Progenitor cell of endocrine pancreas (in vitro differentiated cells): ENCODE data around the gene GRIN2B. TPM values are rescaled to one million over a fixed set of nuclear protein-coding genes. Genes with fewer than 3 reads are reported as not detected.
A peak's percentile ranks its signal among the peaks of the same experiment; 100 is the strongest.

Experiments used
- DNase-seq: peaks from one replicate; pipeline ENCODE4 v3.0.0; 2021; ENCODE audit warnings: low spot score; ENCODE audit not compliant: unreplicated experiment
- H3K27ac Mint-ChIP-seq: 2 replicates; pipeline ENCODE4 v1.8.0; 2021; ENCODE audit warnings: mild to moderate bottlenecking, moderate library complexity, mixed read lengths
- H3K27me3 Mint-ChIP-seq: 2 replicates; pipeline ENCODE4 v1.8.0; 2021; ENCODE audit warnings: mixed read lengths
- H3K36me3 Mint-ChIP-seq: 2 replicates; pipeline ENCODE4 v1.8.0; 2022; ENCODE audit warnings: mixed read lengths; ENCODE audit not compliant: insufficient read depth
- H3K4me1 Mint-ChIP-seq: 2 replicates; pipeline ENCODE4 v1.8.0; 2021; ENCODE audit warnings: low read depth, mixed read lengths
- H3K4me3 Mint-ChIP-seq: 2 replicates; pipeline ENCODE4 v1.8.0; 2021; ENCODE audit warnings: low read depth, mild to moderate bottlenecking, moderate library complexity, mixed read lengths
- H3K9me3 Mint-ChIP-seq: 2 replicates; pipeline ENCODE4 v1.8.0; 2021; ENCODE audit warnings: low read depth, mixed read lengths
- total RNA-seq: library from RNA; stranded (reverse); gene quantifications from 2 replicates; pipeline ENCODE4 v1.2.1, GENCODE V29; 2021
- TF ChIP-seq, protein P1 (sequence below): fragments of 200-600 bp; sonication (generic); IDR thresholded peaks from one replicate; pipeline ENCODE4 v1.5.0; 2021; ENCODE audit warnings: antibody characterized with exemption, mild to moderate bottlenecking; ENCODE audit not compliant: unreplicated experiment

Gene GRIN2B
- total RNA-seq, 1 donor from 2014 or later: not detected

- peaks cover 9% of the 10 kb centered on the region for H3K4me1 Mint-ChIP-seq
- TF ChIP-seq, protein P1, sequence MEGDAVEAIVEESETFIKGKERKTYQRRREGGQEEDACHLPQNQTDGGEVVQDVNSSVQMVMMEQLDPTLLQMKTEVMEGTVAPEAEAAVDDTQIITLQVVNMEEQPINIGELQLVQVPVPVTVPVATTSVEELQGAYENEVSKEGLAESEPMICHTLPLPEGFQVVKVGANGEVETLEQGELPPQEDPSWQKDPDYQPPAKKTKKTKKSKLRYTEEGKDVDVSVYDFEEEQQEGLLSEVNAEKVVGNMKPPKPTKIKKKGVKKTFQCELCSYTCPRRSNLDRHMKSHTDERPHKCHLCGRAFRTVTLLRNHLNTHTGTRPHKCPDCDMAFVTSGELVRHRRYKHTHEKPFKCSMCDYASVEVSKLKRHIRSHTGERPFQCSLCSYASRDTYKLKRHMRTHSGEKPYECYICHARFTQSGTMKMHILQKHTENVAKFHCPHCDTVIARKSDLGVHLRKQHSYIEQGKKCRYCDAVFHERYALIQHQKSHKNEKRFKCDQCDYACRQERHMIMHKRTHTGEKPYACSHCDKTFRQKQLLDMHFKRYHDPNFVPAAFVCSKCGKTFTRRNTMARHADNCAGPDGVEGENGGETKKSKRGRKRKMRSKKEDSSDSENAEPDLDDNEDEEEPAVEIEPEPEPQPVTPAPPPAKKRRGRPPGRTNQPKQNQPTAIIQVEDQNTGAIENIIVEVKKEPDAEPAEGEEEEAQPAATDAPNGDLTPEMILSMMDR: no peak
- H3K27ac Mint-ChIP-seq: no peak overlapping the region
- H3K4me3 Mint-ChIP-seq: no peak overlapping the region
- H3K9me3 Mint-ChIP-seq: peaks cover 42% of the 10 kb centered on the region
- H3K27me3 Mint-ChIP-seq: no peaks in the 10 kb centered on the region
- no peaks in the 10 kb centered on the region for H3K36me3 Mint-ChIP-seq
- DNase-seq: no peak
These were observed 26.2 kb upstream of the GRIN2B start for GRCh38 chr12:14007639-14008038.

DNA sequence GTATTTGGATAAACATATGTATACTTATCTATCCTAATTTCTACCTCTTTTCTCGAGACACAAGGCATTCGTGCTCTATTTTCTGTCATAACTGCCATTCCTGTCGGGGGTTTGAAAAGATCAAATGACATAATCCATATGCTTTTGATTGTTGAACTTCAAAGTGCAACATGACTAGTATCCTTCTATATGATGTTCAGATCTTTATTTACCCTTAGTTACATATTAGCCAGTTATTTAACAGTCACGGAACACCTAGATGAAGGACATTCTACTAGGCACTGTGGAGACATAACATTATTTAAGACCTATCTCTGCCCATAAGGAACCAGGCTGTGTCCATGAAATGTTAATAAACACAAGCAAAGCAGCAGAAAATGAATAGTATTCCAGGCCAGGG is 11.2 kb upstream of the GRIN2B start:
- no peak overlapping the region for H3K4me3 Mint-ChIP-seq
- DNase-seq: no peak
- H3K36me3 Mint-ChIP-seq: no peaks in the 10 kb centered on the region
- no peaks in the 10 kb centered on the region for H3K9me3 Mint-ChIP-seq
- no peaks in the 10 kb centered on the region for H3K4me1 Mint-ChIP-seq
- no peak overlapping the region for H3K27ac Mint-ChIP-seq
- H3K27me3 Mint-ChIP-seq: peaks cover 8% of the 10 kb centered on the region
- TF ChIP-seq, protein P1: no peak

- DNase-seq: no peak
- H3K27ac Mint-ChIP-seq: no peak overlapping the region
- TF ChIP-seq, protein P1: no peak
- no peak overlapping the region for H3K4me3 Mint-ChIP-seq
- H3K9me3 Mint-ChIP-seq: no peaks in the 10 kb centered on the region
- H3K4me1 Mint-ChIP-seq: no peaks in the 10 kb centered on the region
- peaks cover 8% of the 10 kb centered on the region for H3K27me3 Mint-ChIP-seq
- no peaks in the 10 kb centered on the region for H3K36me3 Mint-ChIP-seq
These were observed 10.7 kb upstream of the GRIN2B start for GRCh38 chr12:13992106-13992505.

- Mint-ChIP-seq H3K4me3 (no peak overlapping the region), H3K27me3 (peaks cover 45% of the 10 kb centered on the region), H3K4me1 (peaks cover 4% of the 10 kb centered on the region), H3K36me3 (peaks cover 2% of the 10 kb centered on the region), H3K9me3 (peaks cover 3% of the 10 kb centered on the region), H3K27ac (no peak overlapping the region)
- DNase-seq: no peak
- TF ChIP-seq, protein P1: no peak
These were observed 4.6 kb upstream of the GRIN2B start for GRCh38 chr12:13986031-13986430.

DNA sequence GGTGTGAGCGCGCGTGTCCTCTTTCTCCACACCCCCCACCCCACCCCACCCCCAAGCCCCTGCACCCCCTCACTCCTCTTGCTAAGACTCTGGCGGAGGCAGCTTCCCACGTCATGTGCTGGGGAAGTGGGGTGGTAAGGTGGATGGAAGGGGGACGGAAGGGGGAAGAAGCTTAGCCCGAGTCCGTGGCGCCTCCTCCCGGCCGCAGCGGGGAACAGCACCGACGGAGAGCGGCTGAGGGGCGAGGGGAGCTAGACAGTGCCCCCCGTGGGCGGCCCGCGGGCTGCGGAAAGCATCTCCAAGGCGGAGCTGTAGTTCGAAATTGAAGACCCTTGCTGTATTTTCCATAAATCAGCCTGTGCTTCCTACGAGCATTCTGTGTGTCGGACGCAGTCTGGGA is 588 bp upstream of the GRIN2B start:
- TF ChIP-seq, protein P1: peak; percentile 89
- DNase-seq: peak; percentile 69
- Mint-ChIP-seq H3K4me1 (peaks cover 16% of the 10 kb centered on the region), H3K36me3 (peaks cover 2% of the 10 kb centered on the region), H3K4me3 (peak overlapping the region; percentile 45), H3K9me3 (peaks cover 3% of the 10 kb centered on the region), H3K27me3 (peaks cover 78% of the 10 kb centered on the region), H3K27ac (no peak overlapping the region)
